ENCODE results near the gene ST6GAL1. TPM values are rescaled to one million over a fixed set of nuclear protein-coding genes. Genes with fewer than 3 reads are reported as not detected.

Gene ST6GAL1
- polyA plus RNA-seq, 1 of the 3 experiments (the other 2 are of a cell fraction), result 3.9 TPM

- Histone ChIP-seq H3F3A (replicated peaks; ENCODE audit: insufficient read depth) (peaks cover 3% of the 10 kb centered on the region), H3K27me3 (ENCODE audit: insufficient read depth) (no peaks in the 10 kb centered on the region), H4K20me1 (ENCODE audit: insufficient read depth) (no peaks in the 10 kb centered on the region), H3K9me3 (no peaks in the 10 kb centered on the region), H3K79me2 (ENCODE audit: insufficient read depth) (no peaks in the 10 kb centered on the region), H3K9ac (no peak overlapping the region), H3K9me2 (no peaks in the 10 kb centered on the region), H3K4me2 (no peak overlapping the region), H3K4me3 (ENCODE audit: low read depth in 2 of 2, low read length in 1 of 2) (no peak overlapping the region), H3K36me3 (replicated peaks in 1 of 2; ENCODE audit: control insufficient read depth in 1 of 2, insufficient read depth in 2 of 2, low read length in 1 of 2) (no peaks in the 10 kb centered on the region), H3K27ac (ENCODE audit: low read depth in 2 of 2, low read length in 1 of 2) (no peak overlapping the region), H3K4me1 (ENCODE audit: control insufficient read depth in 1 of 2, insufficient read depth in 2 of 2, low read depth in 1 of 2, low read length in 1 of 2) (peaks cover 8 to 11% of the 10 kb centered on the region in 2 experiments; a peak in 2 of 4 replicates), H2AFZ (ENCODE audit: low read depth) (no peak overlapping the region)
- no peak for DNase-seq
- 96% methylated on average over 5 of the region's 5 CpGs for WGBS (ENCODE audit: low lambda C conversion rate)
- ChIA-PET CTCF (interaction anchor here (1.0 to 1.2 kb wide), 3 partner anchors 9 to 104 kb away, joined by 3 to 4 read pairs (median 3); no protein-coding TSS in a partner anchor), POLR2A (no interaction called here)
- TF ChIP-seq EZH2phosphoT487 (IDR thresholded peaks at IDR 0.05; ENCODE audit: borderline replicate concordance, low read depth), result no peak
- no peak for TF ChIP-seq YY1 (IDR thresholded peaks at IDR 0.05; ENCODE audit: low read depth)
- no peak for TF ChIP-seq CHD2 (IDR thresholded peaks at IDR 0.05; ENCODE audit: low read length, partially characterized antibody)
- no peak for TF ChIP-seq USF1 (IDR thresholded peaks at IDR 0.05; ENCODE audit: borderline replicate concordance, low read depth)
- no peak for TF ChIP-seq RXRA (IDR thresholded peaks at IDR 0.05; ENCODE audit: borderline replicate concordance, low read depth)
- no peak for TF ChIP-seq FOXM1 (IDR thresholded peaks at IDR 0.05; ENCODE audit: low read depth)
- TF ChIP-seq GABPA (IDR thresholded peaks at IDR 0.05; ENCODE audit: low read depth), result no peak
- no peak for TF ChIP-seq NRF1 (IDR thresholded peaks at IDR 0.05; ENCODE audit: low read depth, low read length)
- no peak for TF ChIP-seq MEF2A (IDR thresholded peaks at IDR 0.05; ENCODE audit: borderline replicate concordance, low read depth)
- no peak for TF ChIP-seq FOSL2 (IDR thresholded peaks at IDR 0.05; ENCODE audit: borderline replicate concordance, low read depth)
- no peak for TF ChIP-seq PBX3 (IDR thresholded peaks at IDR 0.05)
- TF ChIP-seq SIN3A (IDR thresholded peaks at IDR 0.05; ENCODE audit: borderline replicate concordance, low read depth, low read length), result no peak
- no peak for TF ChIP-seq TCF12 (IDR thresholded peaks at IDR 0.05)
- no peak for TF ChIP-seq POLR2AphosphoS5 (IDR thresholded peaks at IDR 0.05; ENCODE audit: low read depth, low read length)
Observed at GRCh38 chr3:186929186-186929585, 1.1 kb upstream of the ST6GAL1 start.

- Histone ChIP-seq H3K27ac (ENCODE audit: low read depth in 2 of 2, low read length in 1 of 2) (no peak overlapping the region), H3K79me2 (ENCODE audit: insufficient read depth) (no peaks in the 10 kb centered on the region), H3K9me3 (no peaks in the 10 kb centered on the region), H3K4me1 (ENCODE audit: control insufficient read depth in 1 of 2, insufficient read depth in 2 of 2, low read depth in 1 of 2, low read length in 1 of 2) (peaks cover 8 to 11% of the 10 kb centered on the region in 2 experiments; a peak in 2 of 4 replicates), H3K4me3 (ENCODE audit: low read depth in 2 of 2, low read length in 1 of 2) (peak overlapping the region; percentile 82 to 90), H3K9ac (no peak overlapping the region), H3K36me3 (replicated peaks in 1 of 2; ENCODE audit: control insufficient read depth in 1 of 2, insufficient read depth in 2 of 2, low read length in 1 of 2) (no peaks in the 10 kb centered on the region), H3K4me2 (peak overlapping the region; percentile 97), H3F3A (replicated peaks; ENCODE audit: insufficient read depth) (peaks cover 3% of the 10 kb centered on the region), H3K27me3 (ENCODE audit: insufficient read depth) (no peaks in the 10 kb centered on the region), H4K20me1 (ENCODE audit: insufficient read depth) (no peaks in the 10 kb centered on the region), H3K9me2 (no peaks in the 10 kb centered on the region), H2AFZ (ENCODE audit: low read depth) (peak overlapping the region; percentile 98)
- POLR2A ChIA-PET, result no interaction called here
- DNase-seq, result no peak
- CTCF ChIA-PET, result interaction anchor here (0.9 to 1.2 kb wide), 4 partner anchors 9 to 105 kb away, joined by 3 to 4 read pairs (median 4); no protein-coding TSS in a partner anchor
- TF ChIP-seq NFIC (IDR thresholded peaks at IDR 0.05; ENCODE audit: borderline replicate concordance) (no peak), TCF12 (IDR thresholded peaks at IDR 0.05) (no peak), SMC3 (IDR thresholded peaks at IDR 0.05; ENCODE audit: low read depth, low read length) (no peak), RXRA (IDR thresholded peaks at IDR 0.05; ENCODE audit: borderline replicate concordance, low read depth) (no peak), FOXJ3 (CRISPR knock-in tag; IDR thresholded peaks at IDR 0.05) (no peak), EP300 (IDR thresholded peaks at IDR 0.05; ENCODE audit: borderline replicate concordance in 1 of 2, low read depth in 1 of 2, low read length in 1 of 2) (no peak)
- 79% methylated on average over 12 of the region's 12 CpGs for WGBS (ENCODE audit: low lambda C conversion rate)
Observed at GRCh38 chr3:186929685-186930084, 641 bp upstream of the ST6GAL1 start.

Data from SK-N-SH (cell line).